Brain microvascular endothelial cell (primary cell): ENCODE results near the gene NPEPL1.

Source experiments
- DNase-seq: peaks from one replicate; pipeline ENCODE4 v3.0.0-alpha.2; 2020
- H3K27ac ChIP-seq: fragments of 250-450 bp; sonication (Bioruptor Pico); 2 replicates; pipeline ENCODE4 v1.5.1; 2020; ENCODE audit warnings: mild to moderate bottlenecking, moderate library complexity
- H3K27me3 ChIP-seq: fragments of 250-450 bp; sonication (Bioruptor Pico); replicated peaks from 2 replicates; pipeline ENCODE4 v1.5.1; 2020; ENCODE audit warnings: mild to moderate bottlenecking
- H3K36me3 ChIP-seq: fragments of 250-450 bp; sonication (Bioruptor Pico); replicated peaks from 2 replicates; pipeline ENCODE4 v1.5.1; 2020; ENCODE audit warnings: mild to moderate bottlenecking
- H3K4me3 ChIP-seq: 2 replicates; pipeline ENCODE4 v1.5.1; 2011; ENCODE audit warnings: low read depth, mild to moderate bottlenecking, control low read depth, low read length, moderate library complexity
- in situ Hi-C: cut with HindIII; loops from 2 replicates; pipeline ENCODE4 v1.10.0; 2017; ENCODE audit warnings: low sequenced_read_pairs, low pct_ligation_motif_present
- TF ChIP-seq, protein P1 (sequence below): IDR thresholded peaks from 2 replicates; pipeline ENCODE4 v1.5.1; 2011; ENCODE audit warnings: low read depth, mild to moderate bottlenecking, moderate library complexity, low read length, control low read depth, inconsistent platforms; ENCODE audit errors: missing control alignments

The NPEPL1 gene

DNA sequence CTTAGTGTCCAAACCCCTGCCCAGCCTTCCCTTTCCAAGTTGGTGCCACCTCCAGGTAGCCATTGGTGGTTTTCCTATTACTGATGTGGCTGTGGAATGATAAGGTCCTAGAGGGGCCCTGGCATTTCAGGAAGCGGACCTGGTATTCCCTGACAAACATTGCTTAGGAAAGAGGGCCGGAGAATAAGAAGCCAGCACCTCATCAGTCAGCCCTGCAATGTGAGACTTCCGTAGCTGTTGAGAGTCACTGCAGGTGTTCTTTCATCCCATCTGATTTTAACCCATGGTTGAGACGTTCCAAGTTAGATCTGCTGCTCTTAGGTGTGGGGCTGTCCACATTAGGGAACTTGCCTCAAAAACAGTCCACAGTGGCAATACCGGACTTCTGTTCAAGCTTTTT lies 14.8 kb upstream of the NPEPL1 start:
- TF ChIP-seq, protein P1, sequence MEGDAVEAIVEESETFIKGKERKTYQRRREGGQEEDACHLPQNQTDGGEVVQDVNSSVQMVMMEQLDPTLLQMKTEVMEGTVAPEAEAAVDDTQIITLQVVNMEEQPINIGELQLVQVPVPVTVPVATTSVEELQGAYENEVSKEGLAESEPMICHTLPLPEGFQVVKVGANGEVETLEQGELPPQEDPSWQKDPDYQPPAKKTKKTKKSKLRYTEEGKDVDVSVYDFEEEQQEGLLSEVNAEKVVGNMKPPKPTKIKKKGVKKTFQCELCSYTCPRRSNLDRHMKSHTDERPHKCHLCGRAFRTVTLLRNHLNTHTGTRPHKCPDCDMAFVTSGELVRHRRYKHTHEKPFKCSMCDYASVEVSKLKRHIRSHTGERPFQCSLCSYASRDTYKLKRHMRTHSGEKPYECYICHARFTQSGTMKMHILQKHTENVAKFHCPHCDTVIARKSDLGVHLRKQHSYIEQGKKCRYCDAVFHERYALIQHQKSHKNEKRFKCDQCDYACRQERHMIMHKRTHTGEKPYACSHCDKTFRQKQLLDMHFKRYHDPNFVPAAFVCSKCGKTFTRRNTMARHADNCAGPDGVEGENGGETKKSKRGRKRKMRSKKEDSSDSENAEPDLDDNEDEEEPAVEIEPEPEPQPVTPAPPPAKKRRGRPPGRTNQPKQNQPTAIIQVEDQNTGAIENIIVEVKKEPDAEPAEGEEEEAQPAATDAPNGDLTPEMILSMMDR = no peak
- no peak overlapping the region for H3K4me3 ChIP-seq
- in situ Hi-C loops = no loop called here
- H3K27me3 ChIP-seq = no peaks in the 10 kb centered on the region
- DNase-seq = no peak
- H3K36me3 ChIP-seq = peaks cover 27% of the 10 kb centered on the region
- no peak overlapping the region for H3K27ac ChIP-seq

DNA sequence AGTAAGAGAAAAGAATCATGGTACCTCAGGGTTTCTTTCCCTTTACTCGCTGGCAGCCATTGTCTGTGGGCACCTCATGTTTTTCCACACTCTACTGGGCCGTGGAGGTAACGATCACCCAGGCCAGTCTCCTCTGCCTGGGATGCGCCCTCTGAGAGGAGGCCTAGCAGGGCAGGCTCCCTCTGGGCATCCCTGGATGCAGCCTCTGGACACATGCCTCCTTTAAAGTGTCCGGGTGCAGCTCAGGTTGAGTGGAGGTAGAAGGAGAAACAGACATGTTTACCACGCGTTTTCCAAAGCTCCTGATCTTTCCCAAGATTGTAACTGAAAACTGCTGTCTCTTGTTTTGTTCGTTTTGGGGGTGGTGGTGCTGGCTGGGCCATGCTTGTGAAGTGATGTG lies 13.8 kb upstream of the NPEPL1 start:
- Histone ChIP-seq H3K27me3 (no peaks in the 10 kb centered on the region), H3K36me3 (peaks cover 24% of the 10 kb centered on the region), H3K27ac (no peak overlapping the region), H3K4me3 (no peak overlapping the region)
- TF ChIP-seq, protein P1 = no peak
- no peak for DNase-seq
- in situ Hi-C loops = no loop called here

DNA sequence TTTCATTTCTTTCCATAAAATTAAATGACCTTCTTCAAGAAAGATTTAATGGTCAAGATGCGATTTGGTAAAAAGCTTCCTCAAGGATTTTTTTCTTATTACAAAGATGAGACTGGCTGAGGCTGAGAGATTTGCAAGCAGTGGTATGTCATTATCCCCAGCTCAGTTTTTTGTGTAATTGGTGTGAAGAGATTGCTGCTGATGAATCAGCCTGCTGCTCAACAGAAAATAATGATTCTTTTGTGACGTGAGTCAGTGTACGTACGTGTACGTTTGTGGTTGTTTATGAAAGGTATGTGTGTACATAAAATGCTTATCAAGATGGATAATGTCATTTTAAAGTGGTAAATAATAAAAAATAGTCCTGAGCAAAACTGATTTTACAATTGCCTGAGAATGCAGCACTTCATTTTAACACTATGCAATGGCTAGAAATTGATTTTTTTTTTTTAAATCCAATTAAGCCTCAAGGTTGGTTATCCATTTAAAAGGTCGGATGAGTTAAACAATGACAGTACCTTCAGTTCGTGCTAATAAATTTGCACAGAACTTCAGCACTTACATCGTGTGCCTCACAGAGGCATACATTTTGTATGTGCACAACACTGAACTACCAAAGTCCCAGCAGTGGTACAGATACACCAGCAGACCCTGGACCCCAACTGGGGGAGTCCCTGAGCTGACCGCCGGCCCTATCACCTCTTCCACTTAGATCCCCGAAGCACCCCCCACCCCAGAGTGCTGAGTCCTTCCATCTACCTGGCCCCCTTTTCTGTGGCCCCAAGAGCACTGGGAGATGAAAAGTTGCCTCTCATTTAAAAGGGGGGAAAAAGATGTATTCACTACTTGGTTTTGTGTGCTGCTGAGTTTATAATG lies 9.7 kb upstream of the NPEPL1 start:
- Histone ChIP-seq H3K4me3 (no peak overlapping the region), H3K36me3 (peaks cover 11% of the 10 kb centered on the region), H3K27ac (no peak overlapping the region), H3K27me3 (no peaks in the 10 kb centered on the region)
- in situ Hi-C loops = no loop called here
- no peak for DNase-seq
- TF ChIP-seq, protein P1 = no peak

DNA sequence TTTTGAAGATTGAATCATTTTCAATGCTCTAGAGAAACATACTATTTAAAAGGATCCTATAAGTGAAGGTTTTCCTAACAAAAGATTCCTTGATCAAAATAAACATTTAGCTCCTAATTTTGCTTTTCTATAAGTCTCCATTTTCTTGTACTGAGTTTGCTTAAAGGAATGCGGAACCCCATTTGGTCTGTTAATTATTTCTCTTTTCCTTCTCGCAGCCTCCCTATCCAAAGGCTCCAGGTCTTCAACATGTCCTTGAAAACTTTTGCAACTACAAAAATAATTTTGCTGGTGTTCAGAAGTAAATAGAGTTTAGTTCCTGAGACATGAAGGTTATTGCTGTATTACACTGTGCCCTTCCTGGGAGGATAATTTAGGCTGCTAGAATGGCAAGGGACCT lies 8.3 kb upstream of the NPEPL1 start:
- in situ Hi-C loops = no loop called here
- TF ChIP-seq, protein P1 = no peak
- Histone ChIP-seq H3K36me3 (peaks cover 11% of the 10 kb centered on the region), H3K4me3 (no peak overlapping the region), H3K27me3 (no peaks in the 10 kb centered on the region), H3K27ac (no peak overlapping the region)
- DNase-seq = no peak

DNA sequence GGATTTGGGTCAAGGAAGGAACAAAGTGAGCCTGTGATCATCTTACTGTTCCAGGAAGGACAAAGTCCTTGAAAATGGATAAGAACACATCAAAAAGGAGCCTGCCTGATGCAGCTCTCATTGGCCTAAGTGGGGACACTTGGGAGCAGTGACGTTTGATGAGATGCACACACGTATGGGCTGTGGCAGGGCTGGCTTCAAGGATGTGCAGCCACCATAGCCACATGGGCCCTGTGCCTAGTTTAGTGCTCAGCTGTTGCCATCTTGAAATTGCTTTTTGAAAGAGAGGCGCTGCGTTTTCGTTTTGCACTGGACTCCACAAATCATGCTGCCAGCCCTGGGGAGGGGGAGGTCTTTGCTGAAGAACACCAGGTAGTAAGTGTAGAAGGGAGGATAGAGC lies 6.6 kb upstream of the NPEPL1 start:
- no peaks in the 10 kb centered on the region for H3K27me3 ChIP-seq
- TF ChIP-seq, protein P1 = no peak
- H3K4me3 ChIP-seq = no peak overlapping the region
- H3K27ac ChIP-seq = no peak overlapping the region
- no peaks in the 10 kb centered on the region for H3K36me3 ChIP-seq
- no peak for DNase-seq
- in situ Hi-C loops = no loop called here

DNA sequence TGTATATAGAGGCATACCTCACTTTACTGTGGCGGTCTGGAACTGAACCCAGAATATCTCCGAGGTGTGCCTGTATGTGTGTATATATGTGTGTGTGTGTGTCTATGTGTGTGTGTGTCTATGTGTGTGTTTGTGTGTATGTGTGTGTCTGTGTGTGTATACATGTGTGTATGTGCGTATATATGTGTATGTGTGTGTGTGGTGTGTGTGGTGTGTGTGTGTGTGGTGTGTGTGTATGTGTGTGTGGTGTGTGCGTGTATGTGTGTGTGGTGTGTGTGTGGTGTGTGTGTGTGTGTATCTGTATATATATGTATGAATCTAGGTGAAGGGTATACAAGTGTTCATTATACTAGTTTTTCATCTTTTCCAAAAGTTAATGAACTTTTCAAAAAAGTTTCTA lies 4.2 kb upstream of the NPEPL1 start:
- TF ChIP-seq, protein P1 = no peak
- Histone ChIP-seq H3K4me3 (no peak overlapping the region), H3K27ac (no peak overlapping the region), H3K36me3 (no peaks in the 10 kb centered on the region), H3K27me3 (no peaks in the 10 kb centered on the region)
- in situ Hi-C loops = no loop called here
- no peak for DNase-seq
